HepG2 (cell line): ENCODE measurements around the gene SLC22A23. TPM values are rescaled to one million over a fixed set of nuclear protein-coding genes. Genes with fewer than 3 reads are reported as not detected.

Source experiments
- ATAC-seq: fragments of 200-7000 bp; cut with Tn5 transposase; 3 replicates; pipeline ENCODE4 v1.9.1; 2020; ENCODE audit warnings: mild to moderate bottlenecking, moderate library complexity
- BruUV-seq: library from RNA; stranded (reverse); fragments of 400-500 nt; replicated peaks from 2 replicates; lab custom pipeline; 2021; lab: Mats Ljungman, UMichigan
- CTCF ChIA-PET: fragments of 300-600 bp; formaldehyde crosslinking; extraction: SDS; loops from one replicate; lab custom pipeline; 2021; ENCODE audit warnings: low total read pairs, inconsistent platforms, low intra/inter-chr PET ratio; lab: Yijun Ruan, JAX
- POLR2A ChIA-PET: fragments of 350-600 bp; sonication (Branson Sonifier 250); formaldehyde crosslinking; loops from one replicate; lab custom pipeline; 2020; ENCODE audit warnings: antibody characterized with exemption, inconsistent platforms; lab: Yijun Ruan, JAX
- DNase-seq: peaks from one replicate; pipeline ENCODE4 v3.0.0-alpha.2; 2015; ENCODE audit warnings: low spot score
- FAIRE-seq: peaks from 3 replicates; lab custom pipeline; 2011; peaks lifted over from hg19 to GRCh38; lab: Jason Lieb, UNC
- H2AFZ ChIP-seq: one replicate; pipeline ENCODE4 v1.6.1; 2011; ENCODE audit warnings: low read length, inconsistent platforms
- H3K27ac ChIP-seq: fragments of 300-600 bp; 3 replicates; pipeline ENCODE4 v1.8.0; 2011; ENCODE audit warnings: mixed run types, mild to moderate bottlenecking, mixed read lengths, low read length, inconsistent platforms; ENCODE audit not compliant: insufficient read depth; ENCODE audit errors: extremely low read length
- H3K27me3 ChIP-seq, 2 experiments: fragments of 200-600 bp in 1 of 2; 2 replicates in 1 of 2; 3 replicates in 1 of 2; pipeline versions ENCODE4 v1.6.0 to v1.8.0; 2011; ENCODE audit warnings: low read length in 2 of 2, mild to moderate bottlenecking in 2 of 2, moderate library complexity in 2 of 2, inconsistent platforms in 1 of 2; ENCODE audit not compliant: insufficient read depth in 2 of 2, control insufficient read depth in 1 of 2
- H3K36me3 ChIP-seq, 2 experiments: fragments of 200-600 bp in 1 of 2; replicated peaks in 1 of 2; 2 replicates in 1 of 2; 3 replicates in 1 of 2; pipeline versions ENCODE4 v1.5.1 to v1.8.0; 2011; ENCODE audit warnings: low read length in 2 of 2, inconsistent platforms in 1 of 2; ENCODE audit not compliant: insufficient read depth in 2 of 2, control insufficient read depth in 1 of 2
- H3K4me1 ChIP-seq: 2 replicates; pipeline ENCODE4 v1.5.1; 2012; ENCODE audit warnings: low read length, inconsistent platforms; ENCODE audit not compliant: insufficient read depth
- H3K4me2 ChIP-seq: 2 replicates; pipeline ENCODE4 v1.6.0; 2011; ENCODE audit warnings: low read depth, low read length, inconsistent platforms
- H3K4me3 ChIP-seq, 3 experiments: fragments of 200-600 bp in 1 of 3; sonication (generic), shearing (Covaris generic) in 1 of 3; replicated peaks in 1 of 3; 2 replicates each; pipeline ENCODE4 v1.5.1; 2011 to 2016; ENCODE audit warnings: low read length in 3 of 3, inconsistent platforms in 2 of 3, low read depth in 2 of 3, mild to moderate bottlenecking in 2 of 3, control low read depth in 1 of 3, mixed read lengths in 1 of 3; ENCODE audit not compliant: insufficient read depth in 1 of 3
- H3K79me2 ChIP-seq: one replicate; pipeline ENCODE4 v1.6.1; 2011; ENCODE audit warnings: low read length, inconsistent platforms; ENCODE audit not compliant: insufficient read depth
- H3K9ac ChIP-seq: 2 replicates; pipeline ENCODE4 v1.6.0; 2011; ENCODE audit warnings: mild to moderate bottlenecking, low read depth, low read length, inconsistent platforms; ENCODE audit not compliant: insufficient read depth
- H3K9me3 ChIP-seq: 2 replicates; pipeline ENCODE4 v1.5.1; 2012; ENCODE audit warnings: mild to moderate bottlenecking, low read length
- H4K20me1 ChIP-seq: 2 replicates; pipeline ENCODE4 v1.6.0; 2011; ENCODE audit warnings: inconsistent platforms, mild to moderate bottlenecking, low read length, moderate library complexity; ENCODE audit not compliant: insufficient read depth
- ASH2L ChIP-seq: fragments of 300-600, 200-600 bp; sonication (generic); IDR thresholded peaks from 2 replicates; pipeline ENCODE4 v1.7.0; 2017; ENCODE audit warnings: low read depth, mild to moderate bottlenecking, moderate library complexity, mixed read lengths, low read length; ENCODE audit not compliant: insufficient read length
- GZF1 ChIP-seq: sonication (generic); formaldehyde crosslinking; IDR thresholded peaks from 2 replicates; pipeline ENCODE4 v1.5.1; 2020; ENCODE audit warnings: mild to moderate bottlenecking, missing genetic modification reagents
- HNRNPK ChIP-seq: fragments of 200-400 bp; formaldehyde crosslinking; IDR thresholded peaks from 2 replicates; pipeline ENCODE4 v1.6.1; 2018; ENCODE audit warnings: low read length, low read depth, moderate library complexity, mild to moderate bottlenecking; ENCODE audit not compliant: poor library complexity, severe bottlenecking
- KDM4B ChIP-seq: sonication (generic); formaldehyde crosslinking; IDR thresholded peaks from 2 replicates; pipeline ENCODE4 v1.4.0; 2020; ENCODE audit warnings: missing genetic modification reagents
- MZF1 ChIP-seq: sonication (generic); formaldehyde crosslinking; IDR thresholded peaks from 2 replicates; pipeline ENCODE4 v1.8.1; 2023; ENCODE audit warnings: mild to moderate bottlenecking, missing genetic modification reagents, borderline replicate concordance
- PCBP2 ChIP-seq: fragments of 200-400 bp; formaldehyde crosslinking; optimal IDR thresholded peaks from 2 replicates; pipeline ENCODE3; 2018; ENCODE audit warnings: low read length, low read depth; ENCODE audit not compliant: poor library complexity, severe bottlenecking
- POLR2AphosphoS2 ChIP-seq: IDR thresholded peaks from 2 replicates; pipeline ENCODE4 v1.6.1; 2011; ENCODE audit warnings: low read depth, low read length, improper control_type of control experiment
- RNF2 ChIP-seq: fragments of 450-650 bp; conservative IDR thresholded peaks from 2 replicates; pipeline ENCODE4 v1.6.1; 2016; ENCODE audit warnings: low read depth
- SMAD3 ChIP-seq: sonication (generic); formaldehyde crosslinking; IDR thresholded peaks from 2 replicates; pipeline ENCODE4 v1.4.0; 2020; ENCODE audit warnings: missing genetic modification reagents
- ZBTB42 ChIP-seq: sonication (generic); formaldehyde crosslinking; IDR thresholded peaks from 2 replicates; pipeline ENCODE4 v1.5.0; 2020; ENCODE audit warnings: mild to moderate bottlenecking, missing genetic modification reagents
- ZNF549 ChIP-seq: sonication (generic); formaldehyde crosslinking; IDR thresholded peaks from 2 replicates; pipeline ENCODE4 v1.5.0; 2020; ENCODE audit warnings: missing genetic modification reagents
- whole genome bisulfite sequencing: methylation state at CpG from one replicate; pipeline ENCODE4 v1.1.6; 2017; ENCODE audit warnings: low lambda C conversion rate; 5-methylcytosine and 5-hydroxymethylcytosine counted together
- in situ Hi-C: cut with HindIII; loops from 2 replicates; pipeline ENCODE4 v1.10.0; 2017; ENCODE audit warnings: low pct_unique_long_range_greater_than_20kb; ENCODE audit not compliant: extremely low pct_ligation_motif_present
- intact Hi-C: fragments of 100-400 bp; cut with micrococcal nuclease; formaldehyde crosslinking; loops from one replicate; pipeline ENCODE4 v1.10.0; 2022; ENCODE audit not compliant: unreplicated experiment
- polyA plus RNA-seq, 8 experiments: library from polyadenylated mRNA; depleted of rRNA in 3 of 8; stranded (reverse) in 7 of 8; unstranded in 1 of 8; fragments of >200 nt; fragmentation: Illumina TruSeq in 4 of 8; extraction: Trizol in 4 of 8; gene quantifications; 2 replicates each; pipeline versions ENCODE4 v1.2.1 to v1.2.3, GENCODE V29; 2011 to 2016; ENCODE audit warnings: low read depth in 4 of 8, missing spikeins in 1 of 8, mixed read lengths in 1 of 8; ENCODE audit not compliant: insufficient read depth in 1 of 8
- total RNA-seq, 5 experiments: library from RNA; depleted of rRNA; stranded (reverse); fragments of >200 nt; fragmentation: Illumina TruSeq; extraction: Trizol; gene quantifications; 2 replicates each; pipeline ENCODE4 v1.2.3, GENCODE V29; 2016; ENCODE audit warnings: low read depth in 1 of 5
- TF ChIP-seq, protein P1 (sequence below): sonication (generic); formaldehyde crosslinking; IDR thresholded peaks from 2 replicates; pipeline ENCODE4 v1.9.0; 2021; ENCODE audit warnings: missing genetic modification reagents, mild to moderate bottlenecking, borderline replicate concordance
- TF ChIP-seq, protein P2 (sequence below): sonication (generic); formaldehyde crosslinking; IDR thresholded peaks from 2 replicates; pipeline ENCODE4 v1.5.1; 2020; ENCODE audit warnings: missing genetic modification reagents, mild to moderate bottlenecking, borderline replicate concordance
- TF ChIP-seq, protein P3 (sequence below): sonication (generic); formaldehyde crosslinking; conservative IDR thresholded peaks from 2 replicates; pipeline ENCODE4 v1.5.0; 2020; ENCODE audit warnings: missing genetic modification reagents

The SLC22A23 gene
- total and polyA plus RNA-seq, 2 of the 13 experiments (the other 11 are each of a cell fraction or from before 2014, with no cell fraction given) = 11.8 to 17.5 TPM

DNA sequence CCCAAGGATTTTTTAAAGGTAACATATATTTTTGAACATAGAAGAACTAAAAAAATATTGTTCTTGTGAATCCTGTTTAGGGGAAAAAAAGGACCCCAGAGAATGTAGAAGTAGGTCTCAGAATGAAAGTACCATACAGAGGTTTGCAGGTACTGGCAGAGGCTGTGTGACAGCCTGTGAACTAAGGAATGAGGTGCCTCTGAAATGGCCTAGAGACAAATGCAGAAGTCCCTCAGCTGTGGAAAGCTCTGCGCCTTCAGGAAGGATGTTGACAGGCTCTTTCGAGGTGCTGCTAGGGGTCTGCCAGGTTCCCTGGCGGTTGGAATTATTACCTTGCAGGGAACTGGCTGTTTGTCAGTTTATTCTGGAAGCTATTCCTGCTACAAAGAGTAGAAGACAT lies 220.8 kb downstream of the SLC22A23 start:
- no peak overlapping the region for H3K4me2 ChIP-seq
- no peak overlapping the region for H3K27ac ChIP-seq
- CTCF ChIA-PET = no interaction called here
- intact Hi-C loops = no loop called here
- peaks cover 9 to 78% of the 10 kb centered on the region in 2 experiments; a peak in 4 of 5 replicates for H3K27me3 ChIP-seq
- H2AFZ ChIP-seq = no peak overlapping the region
- no TSS peak for BruUV-seq
- H3K4me1 ChIP-seq = peaks cover 12% of the 10 kb centered on the region
- DNase-seq (no peak), FAIRE-seq (no peak), ATAC-seq (no peak)
- no peaks in the 10 kb centered on the region for H4K20me1 ChIP-seq
- no peaks in the 10 kb centered on the region for H3K9me3 ChIP-seq
- H3K4me3 ChIP-seq = no peak overlapping the region
- in situ Hi-C loops = no loop called here
- TF ChIP-seq HNRNPK (no peak), PCBP2 (no peak), POLR2AphosphoS2 (no peak), RNF2 (no peak), KDM4B (CRISPR knock-in tag) (no peak), GZF1 (CRISPR knock-in tag) (no peak), MZF1 (CRISPR knock-in tag) (no peak), ASH2L (no peak), ZBTB42 (no peak), SMAD3 (CRISPR knock-in tag) (no peak), ZNF549 (CRISPR knock-in tag) (no peak)
- TF ChIP-seq, protein P1, sequence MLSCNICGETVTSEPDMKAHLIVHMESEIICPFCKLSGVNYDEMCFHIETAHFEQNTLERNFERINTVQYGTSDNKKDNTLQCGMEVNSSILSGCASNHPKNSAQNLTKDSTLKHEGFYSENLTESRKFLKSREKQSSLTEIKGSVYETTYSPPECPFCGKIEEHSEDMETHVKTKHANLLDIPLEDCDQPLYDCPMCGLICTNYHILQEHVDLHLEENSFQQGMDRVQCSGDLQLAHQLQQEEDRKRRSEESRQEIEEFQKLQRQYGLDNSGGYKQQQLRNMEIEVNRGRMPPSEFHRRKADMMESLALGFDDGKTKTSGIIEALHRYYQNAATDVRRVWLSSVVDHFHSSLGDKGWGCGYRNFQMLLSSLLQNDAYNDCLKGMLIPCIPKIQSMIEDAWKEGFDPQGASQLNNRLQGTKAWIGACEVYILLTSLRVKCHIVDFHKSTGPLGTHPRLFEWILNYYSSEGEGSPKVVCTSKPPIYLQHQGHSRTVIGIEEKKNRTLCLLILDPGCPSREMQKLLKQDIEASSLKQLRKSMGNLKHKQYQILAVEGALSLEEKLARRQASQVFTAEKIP (CRISPR knock-in tag) = no peak
- TF ChIP-seq, protein P2, sequence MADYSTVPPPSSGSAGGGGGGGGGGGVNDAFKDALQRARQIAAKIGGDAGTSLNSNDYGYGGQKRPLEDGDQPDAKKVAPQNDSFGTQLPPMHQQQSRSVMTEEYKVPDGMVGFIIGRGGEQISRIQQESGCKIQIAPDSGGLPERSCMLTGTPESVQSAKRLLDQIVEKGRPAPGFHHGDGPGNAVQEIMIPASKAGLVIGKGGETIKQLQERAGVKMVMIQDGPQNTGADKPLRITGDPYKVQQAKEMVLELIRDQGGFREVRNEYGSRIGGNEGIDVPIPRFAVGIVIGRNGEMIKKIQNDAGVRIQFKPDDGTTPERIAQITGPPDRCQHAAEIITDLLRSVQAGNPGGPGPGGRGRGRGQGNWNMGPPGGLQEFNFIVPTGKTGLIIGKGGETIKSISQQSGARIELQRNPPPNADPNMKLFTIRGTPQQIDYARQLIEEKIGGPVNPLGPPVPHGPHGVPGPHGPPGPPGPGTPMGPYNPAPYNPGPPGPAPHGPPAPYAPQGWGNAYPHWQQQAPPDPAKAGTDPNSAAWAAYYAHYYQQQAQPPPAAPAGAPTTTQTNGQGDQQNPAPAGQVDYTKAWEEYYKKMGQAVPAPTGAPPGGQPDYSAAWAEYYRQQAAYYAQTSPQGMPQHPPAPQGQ (CRISPR knock-in tag) = no peak
- TF ChIP-seq, protein P3, sequence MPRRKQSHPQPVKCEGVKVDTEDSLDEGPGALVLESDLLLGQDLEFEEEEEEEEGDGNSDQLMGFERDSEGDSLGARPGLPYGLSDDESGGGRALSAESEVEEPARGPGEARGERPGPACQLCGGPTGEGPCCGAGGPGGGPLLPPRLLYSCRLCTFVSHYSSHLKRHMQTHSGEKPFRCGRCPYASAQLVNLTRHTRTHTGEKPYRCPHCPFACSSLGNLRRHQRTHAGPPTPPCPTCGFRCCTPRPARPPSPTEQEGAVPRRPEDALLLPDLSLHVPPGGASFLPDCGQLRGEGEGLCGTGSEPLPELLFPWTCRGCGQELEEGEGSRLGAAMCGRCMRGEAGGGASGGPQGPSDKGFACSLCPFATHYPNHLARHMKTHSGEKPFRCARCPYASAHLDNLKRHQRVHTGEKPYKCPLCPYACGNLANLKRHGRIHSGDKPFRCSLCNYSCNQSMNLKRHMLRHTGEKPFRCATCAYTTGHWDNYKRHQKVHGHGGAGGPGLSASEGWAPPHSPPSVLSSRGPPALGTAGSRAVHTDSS (CRISPR knock-in tag) = no peak
- WGBS = 46% methylated on average over 3 of the region's 3 CpGs
- POLR2A ChIA-PET = no interaction called here
- no peaks in the 10 kb centered on the region for H3K36me3 ChIP-seq
- no peak overlapping the region for H3K9ac ChIP-seq
- H3K79me2 ChIP-seq = no peaks in the 10 kb centered on the region
